WTC11 (cell line): ENCODE measurements around the gene USP48.

Experiments used
- FOXP1 ChIP-seq: sonication (generic); formaldehyde crosslinking; IDR thresholded peaks from 2 replicates; pipeline ENCODE4 v1.8.0; 2022; ENCODE audit warnings: missing genetic modification reagents, mild to moderate bottlenecking, moderate library complexity, borderline replicate concordance
- KAT7 ChIP-seq: sonication (generic); formaldehyde crosslinking; IDR thresholded peaks from 2 replicates; pipeline ENCODE4 v1.8.1; 2023; ENCODE audit warnings: missing genetic modification reagents, mild to moderate bottlenecking, borderline replicate concordance
- NR3C1 ChIP-seq: sonication (generic); formaldehyde crosslinking; conservative IDR thresholded peaks from 2 replicates; pipeline ENCODE4 v1.8.1; 2023; ENCODE audit warnings: low read depth, mild to moderate bottlenecking, missing genetic modification reagents
- TCF7 ChIP-seq: sonication (generic); formaldehyde crosslinking; IDR thresholded peaks from 2 replicates; pipeline ENCODE4 v1.8.0; 2022; ENCODE audit warnings: mild to moderate bottlenecking, low read depth, missing genetic modification reagents, moderate library complexity
- ZNF121 ChIP-seq: sonication (generic); formaldehyde crosslinking; IDR thresholded peaks from 2 replicates; pipeline ENCODE4 v1.8.0; 2023; ENCODE audit warnings: missing genetic modification reagents
- TF ChIP-seq, protein P1 (sequence below): fragments of 200-600 bp; IDR thresholded peaks from 2 replicates; pipeline ENCODE4 v1.8.0; 2022; ENCODE audit warnings: antibody characterized with exemption

DNA sequence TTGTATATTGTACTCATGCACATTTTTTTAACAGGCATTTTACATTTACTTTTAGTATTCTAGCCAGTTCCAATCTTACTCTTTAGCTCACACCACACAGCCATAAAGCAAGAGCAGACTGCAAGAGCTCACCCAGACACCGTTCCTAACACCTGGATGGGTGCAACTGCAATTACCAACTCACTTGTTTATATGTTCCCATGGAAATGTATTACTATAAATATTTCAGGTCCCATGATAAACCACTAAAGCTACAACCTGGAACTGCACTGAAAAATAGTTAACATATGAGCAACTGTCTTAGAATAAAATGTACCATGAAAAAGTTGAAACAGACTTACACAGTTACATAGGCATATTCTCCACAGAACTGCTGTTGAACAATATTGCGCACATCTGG, 30.8 kb downstream of the USP48 start:
- TF ChIP-seq KAT7 (CRISPR knock-in tag) (no peak), ZNF121 (no peak), NR3C1 (no peak), FOXP1 (no peak), TCF7 (CRISPR knock-in tag) (no peak)
- TF ChIP-seq, protein P1, sequence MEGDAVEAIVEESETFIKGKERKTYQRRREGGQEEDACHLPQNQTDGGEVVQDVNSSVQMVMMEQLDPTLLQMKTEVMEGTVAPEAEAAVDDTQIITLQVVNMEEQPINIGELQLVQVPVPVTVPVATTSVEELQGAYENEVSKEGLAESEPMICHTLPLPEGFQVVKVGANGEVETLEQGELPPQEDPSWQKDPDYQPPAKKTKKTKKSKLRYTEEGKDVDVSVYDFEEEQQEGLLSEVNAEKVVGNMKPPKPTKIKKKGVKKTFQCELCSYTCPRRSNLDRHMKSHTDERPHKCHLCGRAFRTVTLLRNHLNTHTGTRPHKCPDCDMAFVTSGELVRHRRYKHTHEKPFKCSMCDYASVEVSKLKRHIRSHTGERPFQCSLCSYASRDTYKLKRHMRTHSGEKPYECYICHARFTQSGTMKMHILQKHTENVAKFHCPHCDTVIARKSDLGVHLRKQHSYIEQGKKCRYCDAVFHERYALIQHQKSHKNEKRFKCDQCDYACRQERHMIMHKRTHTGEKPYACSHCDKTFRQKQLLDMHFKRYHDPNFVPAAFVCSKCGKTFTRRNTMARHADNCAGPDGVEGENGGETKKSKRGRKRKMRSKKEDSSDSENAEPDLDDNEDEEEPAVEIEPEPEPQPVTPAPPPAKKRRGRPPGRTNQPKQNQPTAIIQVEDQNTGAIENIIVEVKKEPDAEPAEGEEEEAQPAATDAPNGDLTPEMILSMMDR, result no peak
